Lung microvascular endothelial cell (primary cell): ENCODE measurements around the gene STARD5. TPM values are rescaled to one million over a fixed set of nuclear protein-coding genes. Genes with fewer than 3 reads are reported as not detected.
A peak's percentile ranks its signal among the peaks of the same experiment; 100 is the strongest.

ENCODE experiments used
- DNase-seq, 2 donors: peaks; one replicate each; pipeline versions ENCODE4 v3.0.0 to v3.0.0-alpha.2; 2010; ENCODE audit warnings: low read depth in 2 of 2
- total RNA-seq: library from RNA; depleted of rRNA; stranded (reverse); fragments of >200 nt; gene quantifications from 2 replicates; pipeline ENCODE4 v1.2.1, GENCODE V29; 2014

STARD5 gene
- total RNA-seq, 1 donor from 2014 or later, result 1.6 TPM

DNA sequence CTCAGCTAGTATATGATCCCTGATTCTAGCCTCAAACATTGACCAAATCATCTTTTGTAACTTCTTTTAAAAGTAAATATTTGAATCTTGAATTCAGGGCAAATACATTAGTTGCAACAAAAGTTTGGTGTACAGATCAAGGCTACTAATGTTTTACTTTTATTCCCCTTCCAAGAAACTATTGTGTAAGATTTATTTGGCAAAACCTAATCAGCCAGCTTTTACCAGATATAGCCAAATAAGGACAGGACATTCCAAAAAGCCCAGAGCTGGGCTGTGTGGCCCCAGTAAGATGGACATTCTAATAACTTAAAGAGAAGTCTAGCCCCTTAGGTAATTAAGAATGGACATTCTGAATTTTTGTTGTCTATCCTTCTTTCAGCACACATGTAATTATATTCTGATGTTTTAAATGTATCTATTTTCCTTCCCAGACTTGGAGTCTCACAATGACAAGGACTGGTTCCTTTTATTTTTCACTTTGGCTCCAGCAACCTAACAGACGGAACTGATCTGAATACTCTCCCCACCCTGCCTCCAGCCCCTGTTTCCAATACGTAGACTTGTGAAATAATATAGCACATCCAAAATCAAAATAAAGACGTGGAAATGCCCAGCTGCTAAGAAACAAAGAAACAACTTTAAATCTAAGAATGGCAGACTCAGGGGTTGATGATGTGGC, 48.1 kb downstream of the STARD5 start:
- DNase-seq, result no peak

DNA sequence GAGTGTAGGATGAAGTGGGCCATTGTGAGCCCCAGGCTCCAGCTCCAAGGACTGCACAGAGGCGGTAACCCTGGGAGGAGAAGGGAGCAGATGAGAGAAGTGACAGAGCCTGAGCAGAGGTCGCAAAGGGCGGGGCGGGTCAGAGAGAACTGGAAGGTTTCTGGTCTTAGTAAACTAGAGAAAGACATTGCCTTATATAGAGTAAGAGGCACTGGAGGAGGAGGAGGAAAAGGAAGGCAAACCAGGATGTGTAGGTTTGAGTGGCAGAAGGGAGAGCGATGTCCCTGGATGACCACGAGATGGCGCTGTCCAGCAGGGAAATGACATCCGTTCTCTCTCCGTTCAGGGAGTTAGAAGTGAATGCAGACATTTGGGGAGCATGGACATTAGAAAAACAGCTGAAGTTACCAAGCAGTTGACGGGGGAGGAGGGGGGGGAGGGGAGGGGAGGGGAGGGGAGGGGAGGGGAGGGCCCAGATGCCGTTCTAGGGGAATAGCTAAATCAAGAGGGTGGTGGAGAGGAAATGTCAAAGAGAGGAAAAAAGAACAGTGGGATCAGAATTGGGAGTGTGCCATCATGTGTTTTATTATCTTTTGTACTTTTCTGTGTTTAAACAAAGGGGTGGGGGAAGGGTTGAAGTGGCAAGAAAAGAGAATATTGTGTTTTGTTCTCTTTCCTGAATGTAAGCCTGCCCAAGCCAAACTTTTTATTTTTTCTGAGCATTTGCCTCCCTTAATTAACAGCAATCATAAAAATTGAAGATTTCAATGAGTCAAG, 48.8 kb downstream of the STARD5 start:
- peak; percentile 81 to 92 for DNase-seq

DNA sequence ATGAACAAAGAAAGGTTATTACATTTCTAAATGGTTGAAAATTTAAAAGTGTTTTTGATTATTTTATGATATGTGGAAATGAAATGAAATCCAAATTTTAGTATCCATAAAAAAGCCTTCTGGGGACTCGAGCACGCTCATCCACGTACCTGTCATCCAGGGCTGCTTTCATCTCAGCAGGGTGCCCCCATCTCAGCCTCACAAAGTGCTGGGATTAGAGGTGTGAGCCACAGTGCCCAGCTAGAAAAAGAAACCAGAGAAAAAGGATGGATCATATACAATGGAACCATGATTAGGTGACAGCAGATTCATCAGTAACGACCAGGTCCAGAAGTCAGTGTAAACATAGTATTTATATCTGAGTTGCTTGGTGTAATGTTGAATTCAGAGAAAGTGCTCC, 49.7 kb downstream of the STARD5 start:
- DNase-seq, result no peak

DNA sequence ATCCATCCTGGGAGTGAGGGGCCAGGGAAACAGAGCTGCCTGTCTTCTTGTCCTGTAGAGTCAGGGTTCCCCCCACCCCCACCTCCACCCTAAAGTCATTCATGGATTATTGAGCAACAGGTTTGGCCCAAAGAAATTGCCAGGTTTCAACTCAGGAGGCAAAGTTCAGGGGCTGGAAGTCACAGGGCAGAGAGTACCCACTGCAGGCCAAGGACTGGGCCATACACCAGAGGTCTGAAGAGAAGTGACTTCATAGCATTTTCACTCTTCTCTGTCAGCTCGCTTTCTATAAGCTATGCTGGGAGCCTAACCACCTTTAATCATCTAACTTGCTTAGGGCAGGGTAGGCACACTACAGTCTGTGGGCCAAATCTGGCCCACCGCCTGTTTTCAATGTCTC, 50.1 kb downstream of the STARD5 start:
- DNase-seq, result no peak

DNA sequence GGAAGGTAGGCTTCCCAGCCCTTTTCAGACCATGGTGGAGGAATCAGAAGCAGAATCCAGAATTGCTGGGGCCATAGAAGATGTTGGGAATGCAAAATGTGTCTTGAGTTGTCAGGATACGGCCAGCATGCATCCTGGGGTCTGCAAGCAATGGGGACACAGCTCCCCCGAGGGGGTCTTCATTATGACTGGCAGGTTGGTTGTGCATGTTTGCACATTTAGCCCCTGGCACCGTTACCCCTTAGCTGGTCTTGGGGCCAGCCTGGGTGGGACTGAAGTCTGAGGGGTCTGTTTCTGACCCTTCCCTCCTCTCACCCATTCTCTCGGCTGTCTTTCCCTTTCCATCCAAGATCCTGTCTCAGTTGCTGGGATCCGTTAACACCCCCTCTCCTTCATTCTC, 50.7 kb downstream of the STARD5 start:
- DNase-seq, result no peak

DNA sequence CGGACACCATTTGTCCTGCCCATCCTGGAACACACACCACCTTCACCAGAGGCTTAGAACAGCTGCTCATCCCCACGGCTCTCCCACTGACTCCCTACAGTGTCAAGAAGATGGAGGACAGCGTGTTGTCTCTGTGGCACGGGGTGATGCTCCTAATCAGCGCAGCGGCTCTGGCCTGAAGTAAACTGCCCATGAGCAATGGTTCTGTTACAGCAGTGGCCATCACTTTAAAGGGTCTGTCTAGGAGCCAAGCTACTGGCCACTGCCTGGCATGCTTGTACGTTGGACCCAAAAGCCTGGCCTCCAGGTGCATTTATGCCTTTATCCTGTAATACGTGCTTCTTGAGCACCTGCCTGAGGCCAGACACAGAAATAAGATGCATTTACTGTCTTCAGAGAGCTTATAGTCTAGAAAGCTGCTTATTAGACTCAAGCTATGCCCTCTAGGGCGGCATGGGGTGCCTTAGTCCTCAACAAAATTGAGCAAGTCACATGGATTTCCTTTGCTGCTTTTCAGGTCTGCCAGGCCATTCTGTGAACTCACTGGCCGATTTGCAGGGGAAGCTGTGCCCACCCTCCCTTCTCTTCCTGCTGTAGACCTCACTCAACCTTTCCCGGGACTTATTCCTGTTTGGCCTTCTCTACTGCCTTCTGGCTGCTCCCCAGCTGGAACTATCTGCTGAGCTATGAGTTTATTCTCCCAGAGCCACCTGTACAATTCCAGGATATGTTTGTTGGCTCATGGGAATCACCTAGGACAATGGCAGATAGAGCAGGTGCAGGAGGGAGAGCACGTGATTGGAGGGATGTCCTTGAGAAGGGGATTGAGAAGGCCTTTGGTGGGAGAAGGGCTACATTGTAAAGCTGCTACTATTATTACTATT, 51.9 kb downstream of the STARD5 start:
- no peak for DNase-seq

DNA sequence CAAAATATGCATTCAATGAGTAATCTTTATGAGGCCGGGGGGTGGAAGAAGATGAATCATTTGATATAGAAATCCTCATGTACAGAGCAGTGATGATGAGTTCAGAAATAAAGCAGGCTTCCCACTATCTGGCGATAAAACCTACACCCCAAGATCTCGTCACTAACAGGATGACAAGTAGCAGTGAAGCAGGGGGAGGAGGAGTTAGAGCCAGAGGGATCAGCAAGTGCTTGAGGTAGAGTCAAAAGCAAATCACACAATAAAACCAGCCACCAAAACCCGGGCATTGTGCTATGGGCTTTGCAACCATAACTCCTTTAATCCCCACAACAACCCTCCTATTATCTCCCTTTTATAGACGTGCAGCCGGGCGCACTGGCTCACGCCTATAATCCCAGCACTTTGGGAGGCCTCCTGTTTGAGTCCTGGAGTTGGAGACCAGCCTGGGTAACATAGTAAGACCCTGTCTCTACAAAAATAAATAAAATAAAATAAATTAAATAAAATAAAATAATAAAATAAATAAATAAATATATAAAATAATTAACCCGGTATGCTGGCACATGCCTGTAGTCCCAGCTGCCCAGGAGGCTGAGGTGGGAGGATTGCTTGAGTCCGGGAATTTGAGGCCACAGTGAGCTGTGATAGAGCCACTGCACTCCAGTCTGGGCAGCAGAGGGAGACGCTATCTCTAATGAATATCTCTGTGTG, 53.0 kb downstream of the STARD5 start:
- no peak for DNase-seq

DNA sequence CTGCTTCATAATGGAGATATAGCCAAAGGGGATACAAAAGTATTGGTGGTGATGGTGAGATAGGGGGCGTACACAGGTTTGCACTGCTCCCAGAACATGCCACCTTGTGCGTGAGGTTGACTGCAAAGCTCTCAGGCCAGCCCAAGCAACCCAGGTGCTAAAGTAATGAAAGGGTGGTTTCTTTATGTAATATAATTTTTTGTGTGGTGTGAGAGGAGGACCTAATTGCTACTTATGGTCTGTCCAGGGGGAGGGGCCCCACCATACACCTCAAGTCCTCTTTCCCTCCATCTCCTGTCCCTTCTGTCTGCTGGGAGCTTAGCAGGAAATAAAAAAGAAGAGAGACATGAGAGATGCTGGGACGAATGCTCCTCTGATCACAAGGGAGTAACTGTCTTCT, 53.8 kb downstream of the STARD5 start:
- DNase-seq, result no peak

DNA sequence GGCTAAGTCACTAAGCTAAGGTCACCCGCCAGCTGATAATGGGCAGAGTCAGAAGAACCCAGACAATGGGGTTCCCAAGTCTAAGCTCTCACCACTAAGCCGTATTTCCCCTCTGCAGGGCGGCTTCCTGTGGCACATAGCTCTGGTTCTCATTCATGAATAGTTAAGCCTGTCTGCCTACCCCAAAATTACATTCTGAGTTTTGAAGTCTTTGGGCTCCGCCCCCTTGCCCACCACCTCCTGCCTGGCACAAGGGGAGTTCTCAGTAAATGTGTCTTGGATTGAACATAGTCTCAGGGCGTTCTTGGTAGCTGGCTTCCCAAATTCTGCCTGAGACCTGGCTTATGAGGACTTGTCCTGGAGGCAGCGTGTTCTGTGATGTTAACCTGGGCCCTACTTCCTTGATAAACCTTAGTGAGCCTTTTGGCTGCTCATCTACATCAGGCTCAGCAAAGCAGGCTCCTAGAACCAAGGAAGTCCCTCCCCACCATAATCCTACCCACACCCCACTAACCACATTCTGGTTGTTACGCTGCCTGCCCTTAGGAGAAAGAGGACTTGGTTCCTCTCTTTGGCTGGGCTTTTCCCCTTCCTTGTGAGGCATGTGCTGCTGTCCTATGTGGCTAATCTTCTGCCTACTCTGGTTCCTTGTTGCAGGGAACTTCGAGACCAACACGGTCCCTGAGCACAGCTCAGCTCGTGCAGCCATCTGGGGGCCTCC, 54.9 kb downstream of the STARD5 start:
- DNase-seq, result no peak

DNA sequence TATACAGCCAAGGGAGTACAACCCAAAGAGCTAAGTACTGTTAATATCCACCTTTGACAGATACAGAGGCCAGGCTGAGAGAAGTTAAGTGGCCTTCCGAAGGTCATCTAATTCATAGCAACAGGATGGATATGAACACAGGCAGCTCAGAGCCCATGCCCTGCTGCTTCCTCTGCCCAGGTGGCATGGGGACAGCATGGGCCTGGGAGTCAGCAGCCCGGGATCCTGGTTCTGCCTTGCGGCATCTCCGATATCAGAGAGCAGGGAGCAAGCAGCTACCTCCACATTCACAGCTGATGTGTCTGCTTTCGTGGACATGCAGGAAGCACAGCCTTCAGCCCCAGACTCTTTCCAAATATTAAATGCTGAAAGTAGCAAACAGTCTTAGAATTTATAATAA, 55.6 kb downstream of the STARD5 start:
- DNase-seq, result no peak

DNA sequence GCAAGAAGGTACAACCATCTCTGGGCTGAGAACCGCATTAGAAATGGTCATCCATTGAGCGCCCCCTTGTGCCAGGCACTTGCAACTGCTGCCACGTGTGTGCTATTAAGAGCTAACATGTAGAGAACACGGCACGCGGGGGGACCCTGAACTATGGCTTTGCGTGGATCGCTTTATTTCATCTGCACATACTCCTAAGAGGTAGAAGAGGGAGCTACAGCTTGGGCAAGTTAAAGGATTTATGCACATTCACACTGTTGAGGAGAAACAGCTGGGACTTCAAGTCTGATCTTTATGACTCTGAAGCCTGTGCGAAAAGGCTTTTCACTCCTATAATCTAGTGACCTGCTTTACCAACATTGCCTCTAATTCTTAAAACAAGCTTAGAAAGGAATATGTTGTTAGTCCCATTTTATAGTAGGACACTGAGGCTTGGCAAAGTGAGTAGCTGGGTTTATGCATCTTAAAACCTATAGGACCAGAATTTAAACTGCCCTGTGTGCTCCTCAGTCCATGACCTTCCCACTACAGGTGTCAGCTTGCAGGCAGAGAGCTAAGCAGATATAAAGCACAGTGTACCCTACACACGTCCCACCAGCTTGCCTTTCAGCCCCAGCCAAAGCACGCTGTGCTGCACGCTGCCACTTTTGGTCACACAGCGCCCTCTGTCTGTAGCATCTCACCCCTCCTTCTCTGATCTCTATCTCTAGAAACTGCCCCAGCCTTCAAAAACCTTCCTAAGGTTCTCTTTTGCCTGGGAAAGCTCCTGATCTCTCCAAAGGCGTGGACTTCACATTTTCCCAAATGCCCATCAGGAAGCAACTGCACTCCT, 57.8 kb downstream of the STARD5 start:
- DNase-seq, result peak; percentile 82 to 86

DNA sequence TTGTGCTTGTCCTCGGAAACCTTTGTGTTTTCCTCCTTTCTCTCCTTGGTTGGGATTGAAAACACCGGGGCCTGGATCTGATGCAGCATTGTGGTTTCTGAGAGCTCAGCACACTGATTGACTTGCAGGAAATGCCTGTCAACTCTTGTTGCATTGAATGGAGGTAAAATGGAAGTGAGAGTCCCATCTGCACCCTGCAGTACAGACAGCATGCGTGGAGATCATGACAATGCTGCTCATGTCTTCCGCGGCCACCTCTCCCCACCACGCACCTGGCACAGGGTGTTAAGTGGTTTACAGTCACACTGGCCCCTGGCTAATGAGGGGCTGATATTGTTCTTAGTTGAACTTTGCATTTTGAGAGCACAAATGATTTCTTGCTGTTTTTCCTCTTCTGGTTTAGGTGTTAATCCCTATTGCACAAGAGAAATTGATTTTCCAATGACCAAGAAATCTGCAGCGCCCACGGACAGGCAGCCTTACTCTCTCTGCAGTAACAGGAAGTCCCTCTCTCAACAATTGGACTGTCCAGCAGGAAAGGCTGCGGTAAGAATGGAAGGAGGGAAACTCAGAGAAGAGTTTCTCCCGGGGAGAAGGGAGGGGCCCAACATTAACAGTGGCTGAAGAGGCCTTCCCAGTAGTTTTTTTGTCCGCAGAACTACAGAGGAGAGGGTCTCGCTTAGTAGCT, 58.5 kb downstream of the STARD5 start:
- DNase-seq, result peak in 1 of 2 donors; percentile 16

DNA sequence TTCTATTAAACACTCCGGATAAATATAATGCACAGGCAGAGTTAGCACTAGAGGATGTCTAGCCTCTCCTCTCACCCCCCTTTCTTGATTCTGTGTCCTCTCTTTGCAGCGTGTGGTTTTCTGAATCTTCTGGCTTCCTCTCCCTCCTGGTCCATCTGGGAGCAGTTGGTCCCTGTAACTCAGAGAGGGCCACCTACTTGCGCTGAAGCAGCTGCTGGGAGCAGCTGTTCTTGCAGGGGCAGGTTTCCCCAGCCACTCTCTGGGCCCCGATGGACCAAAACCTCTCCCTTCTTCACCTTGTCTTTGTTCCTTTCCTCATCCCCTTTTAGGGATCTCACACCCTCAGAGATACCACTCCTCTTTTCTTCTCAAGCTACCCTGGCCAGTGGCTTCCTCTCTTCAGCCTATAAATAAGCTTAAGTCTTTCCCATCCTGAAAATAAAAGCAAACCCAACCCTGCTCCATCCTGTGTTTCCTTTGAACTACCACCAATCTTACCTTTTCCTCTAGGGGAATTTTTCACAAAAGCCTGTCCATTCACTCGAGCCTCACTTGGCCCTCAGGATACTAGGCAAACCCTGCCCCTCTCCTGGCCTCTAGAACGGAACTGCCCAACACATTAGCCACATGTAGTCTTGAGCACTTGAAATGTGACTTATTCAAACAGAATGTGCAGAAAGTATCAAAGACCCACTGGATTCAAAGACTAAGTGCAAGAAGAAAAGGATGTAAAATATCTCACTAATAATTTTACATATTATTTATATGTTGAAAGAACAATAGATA, 59.7 kb downstream of the STARD5 start:
- DNase-seq, result no peak

DNA sequence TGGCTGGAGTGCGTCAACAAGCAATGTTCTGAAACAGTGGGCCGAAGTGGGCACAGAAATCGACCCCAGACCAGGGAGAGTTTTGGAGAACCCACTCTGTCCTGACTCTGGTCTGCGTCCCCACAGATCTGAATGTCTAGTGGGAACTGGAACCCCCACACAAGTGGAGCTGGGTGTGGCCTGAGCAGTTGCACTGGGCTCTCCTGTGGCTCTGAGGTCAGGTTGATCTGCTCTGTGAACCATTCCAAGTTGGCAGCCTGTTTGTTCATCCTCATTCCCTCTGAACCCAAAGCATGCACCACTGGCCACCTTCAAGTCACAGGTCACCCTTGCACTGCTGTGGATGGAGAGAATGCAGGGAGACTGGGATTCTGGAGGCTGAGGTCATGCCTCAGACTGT, 60.5 kb downstream of the STARD5 start:
- no peak for DNase-seq

DNA sequence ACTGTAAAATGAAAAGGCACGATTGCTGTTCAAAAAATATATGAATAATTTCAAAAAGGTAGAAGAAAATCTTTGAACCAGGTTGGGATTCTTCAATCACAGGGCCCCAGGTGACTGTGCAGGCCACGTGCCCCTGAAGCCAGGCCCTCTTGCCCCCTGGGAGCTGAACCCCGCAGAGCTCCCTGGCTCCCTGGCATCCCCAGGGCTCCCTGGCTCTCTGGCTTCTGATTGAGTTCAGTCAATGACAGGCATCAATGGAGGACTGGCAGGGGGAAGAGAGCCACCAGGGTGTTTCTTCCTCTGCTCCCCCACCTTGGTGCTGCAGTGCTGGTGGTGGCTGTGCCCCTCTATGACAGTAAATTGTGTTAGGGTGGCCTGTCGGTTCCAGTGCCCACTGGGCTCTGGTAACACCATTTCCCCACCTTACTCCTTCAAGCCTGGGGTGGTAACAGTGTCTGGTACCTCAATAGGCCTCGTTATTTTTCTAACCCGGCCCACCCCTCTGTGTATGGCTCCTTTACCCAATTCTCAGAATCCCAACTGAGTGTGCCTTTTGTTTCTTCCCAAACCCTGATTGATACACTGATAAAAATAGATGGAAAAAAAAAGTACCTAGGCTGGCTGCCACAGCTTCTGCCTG, 62.6 kb downstream of the STARD5 start:
- no peak for DNase-seq

DNA sequence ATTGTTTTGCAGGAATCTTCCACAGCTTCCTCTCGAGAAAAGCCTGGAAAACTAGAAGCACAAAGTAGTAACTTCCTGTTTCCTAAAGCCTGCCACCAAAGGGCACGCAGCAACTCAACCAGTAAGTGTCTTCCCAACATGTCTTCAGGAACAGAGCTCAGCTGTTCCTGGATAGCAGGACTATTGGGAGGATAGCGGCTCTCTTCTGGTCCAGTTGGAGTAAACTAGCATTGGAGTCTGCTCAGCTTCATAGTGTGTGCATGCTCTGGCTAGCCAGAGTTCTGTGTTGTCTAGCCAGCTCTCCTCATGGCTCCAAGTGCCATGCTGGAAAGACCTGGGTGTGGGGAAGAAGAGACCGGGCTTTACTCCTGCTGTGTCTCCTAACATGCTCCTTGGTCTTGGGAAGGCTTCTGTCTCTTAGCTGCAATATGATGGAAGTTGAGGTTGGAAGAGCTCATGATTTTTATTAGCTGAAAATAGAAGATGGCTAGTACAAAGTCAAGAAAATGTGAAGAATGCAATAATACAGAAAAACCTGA, 64.1 kb downstream of the STARD5 start:
- DNase-seq, result no peak
